ACC112 (cell line): ENCODE measurements around the gene IGFBP6.
"Not testable (repeated sequence)": the region's sequence is repeated elsewhere in the genome, so short reads cannot be mapped to it uniquely, and the experiment has no call there.

ENCODE experiments used
- H2AFZ ChIP-seq: fragments of 200-600 bp; sonication (generic); one replicate; pipeline ENCODE4 v1.6.0; 2017; ENCODE audit warnings: antibody characterized with exemption, low read length; ENCODE audit not compliant: unreplicated experiment
- H3K27ac ChIP-seq: fragments of 200-600 bp; sonication (generic); 2 replicates; pipeline ENCODE4 v1.5.1; 2014; ENCODE audit warnings: low read depth, mild to moderate bottlenecking, antibody characterized with exemption, low read length, moderate library complexity
- H3K27me3 ChIP-seq: fragments of 200-600 bp; sonication (generic); 2 replicates; pipeline ENCODE4 v1.6.1; 2014; ENCODE audit warnings: mild to moderate bottlenecking, antibody characterized with exemption, low read length, moderate library complexity, mixed read lengths; ENCODE audit not compliant: insufficient read depth
- H3K36me3 ChIP-seq: fragments of 200-600 bp; sonication (generic); 2 replicates; pipeline ENCODE4 v1.6.1; 2016; ENCODE audit warnings: mild to moderate bottlenecking, antibody characterized with exemption, low read length, moderate library complexity, mixed read lengths; ENCODE audit not compliant: insufficient read depth
- H3K4me1 ChIP-seq: fragments of 200-600 bp; sonication (generic); one replicate; pipeline ENCODE4 v1.6.1; 2016; ENCODE audit warnings: low read length, mixed read lengths; ENCODE audit not compliant: insufficient read depth, unreplicated experiment, control insufficient read depth
- H3K4me3 ChIP-seq: fragments of 200-600 bp; sonication (generic); 2 replicates; pipeline ENCODE4 v1.5.1; 2014; ENCODE audit warnings: mild to moderate bottlenecking, low read depth, low read length
- H3K79me2 ChIP-seq: fragments of 200-600 bp; sonication (generic); one replicate; pipeline ENCODE4 v1.6.0; 2016; ENCODE audit warnings: low read length; ENCODE audit not compliant: control insufficient read depth, unreplicated experiment, insufficient read depth

Gene IGFBP6

GRCh38 chr12:53093777-53094393 lies 3.6 kb upstream of the IGFBP6 start:
- H3K27ac ChIP-seq, result no peak overlapping the region

DNA sequence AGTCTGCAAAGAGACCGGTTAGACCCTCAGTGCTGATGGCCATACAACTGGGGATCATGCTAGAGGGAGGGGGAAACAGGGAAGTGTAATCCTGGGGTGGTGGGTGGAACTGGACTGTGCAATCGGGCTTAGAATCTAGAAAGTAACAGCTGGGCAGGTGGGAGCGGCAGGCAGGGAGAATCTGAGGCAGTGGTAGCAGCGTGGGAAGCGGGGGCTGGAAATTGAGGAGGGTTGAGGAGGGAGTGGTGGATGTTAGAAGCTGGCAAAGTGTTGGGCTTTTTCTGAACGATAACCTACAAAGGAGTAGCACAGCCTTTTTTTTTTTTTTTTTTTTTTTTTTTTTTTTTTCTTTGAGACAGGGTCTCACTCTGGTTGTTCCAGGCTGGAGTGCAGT lies 3.1 kb upstream of the IGFBP6 start:
- Histone ChIP-seq H3K36me3 (no peaks in the 10 kb centered on the region), H2AFZ (no peak overlapping the region), H3K27ac (no peak overlapping the region), H3K4me3 (no peak overlapping the region), H3K79me2 (no peaks in the 10 kb centered on the region), H3K4me1 (peaks cover 17% of the 10 kb centered on the region), H3K27me3 (no peaks in the 10 kb centered on the region)

More at GRCh38 chr12:53093777-53094393, 3.6 kb upstream of the IGFBP6 start:
- Histone ChIP-seq H2AFZ (no peak overlapping the region), H3K4me3 (no peak overlapping the region), H3K27me3 (no peaks in the 10 kb centered on the region), H3K79me2 (no peaks in the 10 kb centered on the region), H3K36me3 (no peaks in the 10 kb centered on the region), H3K4me1 (peaks cover 14% of the 10 kb centered on the region)

GRCh38 chr12:53094796-53095595 lies 2.5 kb upstream of the IGFBP6 start:
- not testable (repeated sequence) for H3K36me3 ChIP-seq, H2AFZ ChIP-seq, H3K27ac ChIP-seq, H3K4me3 ChIP-seq, H3K79me2 ChIP-seq, H3K27me3 ChIP-seq
- H3K4me1 ChIP-seq, result peaks cover 17% of the 10 kb centered on the region

DNA sequence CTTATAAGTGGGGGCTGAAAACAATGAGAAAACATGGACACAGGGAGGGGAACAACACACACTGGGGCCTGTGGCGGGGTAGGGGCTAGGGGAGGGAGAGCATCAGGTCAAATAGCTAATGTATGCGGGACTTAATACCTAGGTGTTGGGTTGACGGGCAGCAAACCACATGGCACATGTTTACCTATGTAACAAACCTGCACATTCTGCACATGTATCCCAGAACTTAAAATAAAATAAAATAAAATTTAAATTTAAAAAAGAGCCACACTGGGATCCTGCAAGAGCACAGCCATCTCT lies 1.9 kb upstream of the IGFBP6 start:
- not testable (repeated sequence) for H3K36me3 ChIP-seq, H3K27me3 ChIP-seq, H3K79me2 ChIP-seq, H2AFZ ChIP-seq, H3K4me3 ChIP-seq
- H3K27ac ChIP-seq, result peak overlapping the region; percentile 89
- peaks cover 17% of the 10 kb centered on the region for H3K4me1 ChIP-seq

DNA sequence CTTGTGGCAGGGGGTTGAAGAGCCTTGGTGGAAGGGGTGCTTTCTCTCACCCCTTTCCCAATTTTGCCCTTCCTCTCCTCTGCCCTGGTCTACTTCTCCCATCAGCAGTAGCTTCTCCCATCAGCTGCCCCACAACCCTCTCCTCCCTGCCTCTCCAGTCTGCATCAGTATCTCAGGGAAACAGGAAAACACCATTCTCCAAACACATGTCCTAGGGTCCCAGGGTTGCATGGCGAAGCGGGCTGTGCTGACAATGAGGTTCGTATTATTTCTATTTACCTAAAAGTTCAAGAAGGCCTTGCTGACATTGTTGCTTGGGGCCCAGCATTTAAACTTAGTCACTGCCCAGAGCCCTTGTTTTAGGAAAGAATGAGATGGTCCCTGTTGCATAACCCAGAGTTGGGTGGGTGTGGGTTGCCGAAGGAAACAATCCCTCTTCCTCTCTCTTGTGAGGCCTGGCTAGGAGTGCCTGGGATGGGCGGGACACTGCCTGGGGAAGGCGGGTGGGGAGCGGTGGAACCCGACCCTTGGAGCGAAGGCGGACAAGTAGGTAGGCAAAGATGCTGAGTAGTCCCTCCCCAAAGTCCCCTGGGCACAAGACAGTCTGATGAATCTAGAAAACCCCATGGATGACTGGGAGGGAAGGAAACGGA lies 1.3 kb upstream of the IGFBP6 start:
- peak overlapping the region; percentile 89 for H3K27ac ChIP-seq
- H3K36me3 ChIP-seq, result peaks cover 4% of the 10 kb centered on the region; the same call in 1 of the 2 replicates
- no peaks in the 10 kb centered on the region for H3K79me2 ChIP-seq
- H2AFZ ChIP-seq, result peak overlapping the region; percentile 45
- H3K4me3 ChIP-seq, result peak overlapping the region; percentile 88
- H3K27me3 ChIP-seq, result no peaks in the 10 kb centered on the region
- peaks cover 17% of the 10 kb centered on the region for H3K4me1 ChIP-seq

GRCh38 chr12:53096759-53097158 lies 708 bp upstream of the IGFBP6 start:
- Histone ChIP-seq H3K27me3 (no peaks in the 10 kb centered on the region), H2AFZ (no peak overlapping the region), H3K4me1 (peaks cover 17% of the 10 kb centered on the region), H3K79me2 (no peaks in the 10 kb centered on the region), H3K27ac (peak overlapping the region; percentile 89), H3K4me3 (peak overlapping the region; percentile 88), H3K36me3 (peaks cover 6% of the 10 kb centered on the region; the same call in 1 of the 2 replicates)

- no peaks in the 10 kb centered on the region for H3K27me3 ChIP-seq
- no peaks in the 10 kb centered on the region for H3K79me2 ChIP-seq
- peak overlapping the region; percentile 89 for H3K27ac ChIP-seq
- H3K36me3 ChIP-seq, result peaks cover 6% of the 10 kb centered on the region; the same call in 1 of the 2 replicates
- peak overlapping the region; percentile 36 for H2AFZ ChIP-seq
- H3K4me3 ChIP-seq, result peak overlapping the region; percentile 88
- H3K4me1 ChIP-seq, result peaks cover 17% of the 10 kb centered on the region
Measured at GRCh38 chr12:53097207-53097563, 282 bp upstream of the IGFBP6 start.

DNA sequence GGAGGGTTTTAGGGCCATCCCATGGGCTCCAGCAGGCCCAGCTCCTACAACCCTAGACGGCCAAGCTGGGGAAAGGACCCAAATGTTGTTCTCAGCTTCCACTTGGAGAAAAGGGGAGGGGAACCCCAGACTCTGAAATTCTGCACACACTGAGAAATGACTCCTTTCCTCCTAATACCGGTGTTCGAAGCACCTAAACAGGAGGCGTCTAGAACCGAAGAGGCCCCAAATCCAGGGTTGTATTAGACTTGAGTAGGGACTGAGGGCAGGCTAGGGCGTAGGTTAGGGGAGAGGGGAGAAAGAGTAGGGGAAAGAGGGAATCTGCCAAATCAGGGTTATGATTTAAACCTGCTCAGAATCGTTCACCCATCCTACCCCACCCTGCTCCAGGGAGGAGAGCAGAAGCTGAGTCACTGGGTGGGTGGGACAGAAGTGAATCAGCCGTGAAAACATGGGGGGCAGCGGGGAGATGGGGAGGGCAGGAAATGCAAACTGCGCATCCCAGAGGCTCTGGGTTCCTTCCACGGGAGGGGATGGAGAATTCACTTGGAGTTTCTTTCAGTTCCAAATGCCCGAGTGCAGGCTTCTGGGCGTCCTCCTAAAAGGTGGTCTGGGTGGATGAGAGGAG lies 1.0 kb downstream of the IGFBP6 start:
- peak overlapping the region; percentile 88 for H3K4me3 ChIP-seq
- H3K79me2 ChIP-seq, result no peaks in the 10 kb centered on the region
- peaks cover 17% of the 10 kb centered on the region for H3K4me1 ChIP-seq
- peak overlapping the region; percentile 89 for H3K27ac ChIP-seq
- peaks cover 6% of the 10 kb centered on the region; the same call in 1 of the 2 replicates for H3K36me3 ChIP-seq
- no peak overlapping the region for H2AFZ ChIP-seq
- no peaks in the 10 kb centered on the region for H3K27me3 ChIP-seq

DNA sequence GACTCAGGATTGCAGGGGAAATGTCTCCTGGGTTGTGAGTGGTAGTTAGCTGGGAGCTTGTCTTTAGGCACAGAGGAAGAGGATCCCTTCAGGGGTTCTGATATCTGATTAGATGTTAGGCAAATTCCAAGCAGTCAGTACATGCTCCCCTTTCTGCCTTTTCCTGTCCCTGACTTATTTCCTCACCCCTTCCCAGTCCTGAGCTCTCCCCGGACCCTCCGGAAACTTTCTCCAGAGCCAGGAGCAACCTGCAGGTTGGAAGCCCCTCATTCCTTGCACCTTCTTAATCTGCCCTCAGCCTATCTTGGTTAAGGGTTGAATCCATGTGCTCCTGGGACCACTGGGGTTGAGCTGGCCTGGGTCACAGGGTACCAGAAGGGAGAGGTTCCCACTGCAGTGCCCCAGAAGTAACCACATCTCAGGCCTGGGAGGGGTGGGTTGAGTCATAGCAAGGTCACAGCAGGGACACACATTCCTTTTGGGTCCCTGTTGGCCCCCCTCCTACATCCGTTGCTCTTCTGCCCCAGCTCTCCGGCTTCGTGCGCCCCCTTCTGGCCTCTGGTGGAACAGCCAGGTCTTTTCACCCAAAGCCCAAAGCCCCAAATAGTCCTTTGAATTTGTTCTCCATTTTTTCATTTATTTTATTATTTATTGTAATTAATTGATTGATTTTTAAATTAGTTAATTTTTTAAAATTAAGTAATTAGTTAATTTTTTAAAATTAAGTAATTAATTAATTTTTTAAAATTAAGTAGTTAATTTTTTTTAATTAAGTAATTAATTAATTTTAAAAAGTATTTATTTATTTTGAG lies 1.8 kb downstream of the IGFBP6 start:
- Histone ChIP-seq H3K4me3 (peak overlapping the region; percentile 88), H3K27me3 (no peaks in the 10 kb centered on the region), H3K27ac (peak overlapping the region; percentile 89), H3K36me3 (peaks cover 6% of the 10 kb centered on the region; the same call in 1 of the 2 replicates), H3K4me1 (peaks cover 13% of the 10 kb centered on the region), H2AFZ (no peak overlapping the region), H3K79me2 (no peaks in the 10 kb centered on the region)
